H4 (cell line): ENCODE measurements around the gene SELENOV. TPM values are rescaled to one million over a fixed set of nuclear protein-coding genes. Genes with fewer than 3 reads are reported as not detected.
A peak's percentile ranks its signal among the peaks of the same experiment; 100 is the strongest.
"Not testable (repeated sequence)": the region's sequence is repeated elsewhere in the genome, so short reads cannot be mapped to it uniquely, and the experiment has no call there.

ENCODE experiments used
- DNase-seq: peaks from one replicate; pipeline ENCODE4 v3.0.0-alpha.2; 2015; ENCODE audit warnings: low spot score
- total RNA-seq: library from RNA; depleted of rRNA; stranded (reverse); fragments of >200 nt; shearing (Covaris generic); gene quantifications from 2 replicates; pipeline ENCODE4 v1.2.3, GENCODE V29; 2014; rRNA removed

The SELENOV gene
- total RNA-seq = not detected in 2 replicates

- no peak for DNase-seq
These were observed at the start of gene SELENOV for GRCh38 chr19:39514840-39515550. SELENOV (plus strand) TSS chr19:39515139; CDS start chr19:39515213, 74 bp downstream.

- no peak for DNase-seq
These were observed 48.8 kb upstream of the SELENOV start for GRCh38 chr19:39465956-39466747.

- no peak for DNase-seq
These were observed 47.0 kb upstream of the SELENOV start for GRCh38 chr19:39467941-39468340.

GRCh38 chr19:39469036-39469435 lies 45.9 kb upstream of the SELENOV start:
- no peak for DNase-seq

GRCh38 chr19:39469567-39469966 lies 45.4 kb upstream of the SELENOV start:
- DNase-seq = no peak

- DNase-seq = no peak
These were observed 44.1 kb upstream of the SELENOV start for GRCh38 chr19:39470724-39471339.

- no peak for DNase-seq
These were observed 43.0 kb upstream of the SELENOV start for GRCh38 chr19:39471756-39472536.

- DNase-seq = no peak
These were observed 42.0 kb upstream of the SELENOV start for GRCh38 chr19:39472746-39473442.

- DNase-seq = no peak
These were observed 41.4 kb upstream of the SELENOV start for GRCh38 chr19:39473443-39473960.

GRCh38 chr19:39474139-39474620 lies 40.8 kb upstream of the SELENOV start:
- no peak for DNase-seq

GRCh38 chr19:39475748-39476147 lies 39.2 kb upstream of the SELENOV start:
- no peak for DNase-seq

- not testable (repeated sequence) for DNase-seq
These were observed 35.6 kb upstream of the SELENOV start for GRCh38 chr19:39479319-39479801.

- no peak for DNase-seq
These were observed 35.0 kb upstream of the SELENOV start for GRCh38 chr19:39479916-39480315.

GRCh38 chr19:39480337-39481228 lies 34.4 kb upstream of the SELENOV start, which contains the start of gene TIMM50:
TIMM50 (plus strand) TSS chr19:39480838; CDS start chr19:39480854, 16 bp downstream.
- DNase-seq = peak; percentile 94

GRCh38 chr19:39481229-39481545 lies 33.8 kb upstream of the SELENOV start:
- DNase-seq = no peak

GRCh38 chr19:39481676-39482075 lies 33.3 kb upstream of the SELENOV start:
- no peak for DNase-seq

GRCh38 chr19:39483141-39483540 lies 31.8 kb upstream of the SELENOV start:
- no peak for DNase-seq

- no peak for DNase-seq
These were observed 25.2 kb upstream of the SELENOV start for GRCh38 chr19:39489756-39490155.

- no peak for DNase-seq
These were observed 22.7 kb upstream of the SELENOV start for GRCh38 chr19:39492225-39492624.

GRCh38 chr19:39492788-39493187 lies 22.2 kb upstream of the SELENOV start:
- no peak for DNase-seq
